Inferior parietal cortex (tissue), 1 donor: ENCODE data around the gene LIMA1.
"Not testable (repeated sequence)": the region's sequence is repeated elsewhere in the genome, so short reads cannot be mapped to it uniquely, and the experiment has no call there.

Experiments used
- DNase-seq: peaks from one replicate; pipeline ENCODE4 v3.0.0-alpha.2; 2016; ENCODE audit errors: extremely low spot score

The LIMA1 gene

DNA sequence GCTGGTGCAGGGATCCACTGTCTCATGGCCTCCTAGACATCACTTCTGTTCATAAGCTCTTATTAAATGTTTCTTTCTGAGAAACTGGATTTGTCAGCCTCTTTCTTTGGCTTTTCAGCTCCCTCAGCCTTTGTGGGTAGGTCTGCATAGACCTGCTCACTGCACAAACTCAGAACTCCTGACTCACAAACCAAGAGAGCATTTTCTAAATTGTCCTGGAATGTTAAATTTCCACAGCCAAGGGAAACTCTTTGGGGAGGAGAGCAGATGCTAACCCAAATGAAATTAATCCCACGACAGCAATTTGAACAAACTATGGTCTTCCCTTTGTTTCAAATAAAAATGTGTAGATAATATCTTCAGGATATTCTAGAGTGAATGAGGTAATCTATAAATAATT is 96.6 kb downstream of the LIMA1 start:
- DNase-seq, result no peak

DNA sequence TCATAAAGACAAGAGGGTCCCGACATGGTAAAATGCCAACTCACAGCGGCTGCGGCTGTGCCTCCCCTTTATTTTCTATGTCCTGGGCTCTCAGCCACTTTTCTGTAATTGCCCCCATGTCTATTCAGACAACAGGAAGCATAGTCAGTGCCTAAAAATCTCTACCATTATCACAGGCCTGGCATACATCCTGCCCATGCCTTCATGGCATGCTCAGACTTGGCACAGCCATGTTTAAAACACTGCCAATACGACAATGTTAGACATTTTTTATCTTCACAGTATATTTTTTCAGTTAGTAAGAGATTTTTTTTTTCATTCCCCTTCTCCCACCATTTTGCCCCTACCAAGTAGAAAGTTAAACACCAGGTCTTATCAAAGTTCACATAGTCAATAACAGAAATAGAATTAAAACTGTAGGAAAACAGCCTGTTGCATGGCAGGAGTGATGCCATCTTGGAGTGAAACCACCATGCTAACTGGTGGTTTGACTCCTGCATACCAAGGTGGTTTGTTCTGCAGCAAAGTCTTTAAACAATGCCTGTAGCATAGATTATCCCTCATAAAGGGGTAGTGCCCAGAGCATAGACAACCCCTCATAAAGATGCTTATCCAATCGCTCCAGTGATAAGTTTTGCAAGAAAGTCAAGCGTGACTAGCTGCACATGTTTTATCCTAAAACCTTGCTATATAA is 97.2 kb downstream of the LIMA1 start:
- DNase-seq, result no peak

DNA sequence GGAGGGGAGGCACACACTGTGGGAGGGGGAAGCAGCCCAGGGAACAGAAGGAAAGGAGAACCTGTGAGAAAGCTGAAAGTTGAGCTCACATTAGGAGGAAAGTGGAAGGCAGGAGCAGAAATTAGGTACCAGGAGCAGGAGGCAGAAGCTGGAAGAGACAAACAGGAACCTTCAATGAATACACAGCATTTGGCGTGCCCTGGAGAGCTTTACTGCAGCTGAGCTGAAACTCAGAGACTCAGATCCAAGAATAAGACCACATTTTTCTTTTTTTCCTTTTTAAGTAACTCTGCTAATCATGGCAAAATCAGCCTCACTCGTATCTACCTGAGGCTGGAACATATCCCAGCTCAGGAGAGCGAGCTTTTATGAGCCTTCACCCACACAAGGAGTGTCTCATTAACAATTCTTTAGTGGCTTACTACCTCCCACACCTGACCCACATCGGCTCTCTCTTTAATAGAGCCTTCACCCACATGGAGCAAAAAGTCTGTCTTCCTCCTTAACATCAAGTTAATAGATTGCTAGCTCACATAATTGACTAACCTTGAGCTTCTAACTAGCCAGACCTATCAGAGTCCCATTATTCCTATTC is 97.9 kb downstream of the LIMA1 start:
- no peak for DNase-seq

DNA sequence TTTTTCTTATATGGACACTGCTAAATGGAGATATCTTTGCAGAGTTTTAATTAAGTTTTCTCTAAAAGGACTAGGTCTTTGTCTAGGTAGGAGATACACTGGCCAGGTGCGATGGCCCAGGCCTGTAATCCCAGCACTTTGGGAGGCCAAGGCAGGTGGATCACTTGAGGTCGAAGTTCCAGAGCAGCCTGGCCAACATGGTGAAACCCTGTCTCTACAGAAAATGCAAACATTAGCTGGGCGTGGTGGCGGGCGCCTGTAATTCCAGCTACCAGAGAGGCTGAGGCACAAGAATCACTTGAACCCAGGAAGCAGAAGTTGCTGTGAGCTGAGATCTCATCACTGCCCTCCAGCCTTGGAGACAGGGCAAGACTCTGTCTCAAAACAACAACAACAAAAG is 99.1 kb downstream of the LIMA1 start:
- DNase-seq, result no peak

DNA sequence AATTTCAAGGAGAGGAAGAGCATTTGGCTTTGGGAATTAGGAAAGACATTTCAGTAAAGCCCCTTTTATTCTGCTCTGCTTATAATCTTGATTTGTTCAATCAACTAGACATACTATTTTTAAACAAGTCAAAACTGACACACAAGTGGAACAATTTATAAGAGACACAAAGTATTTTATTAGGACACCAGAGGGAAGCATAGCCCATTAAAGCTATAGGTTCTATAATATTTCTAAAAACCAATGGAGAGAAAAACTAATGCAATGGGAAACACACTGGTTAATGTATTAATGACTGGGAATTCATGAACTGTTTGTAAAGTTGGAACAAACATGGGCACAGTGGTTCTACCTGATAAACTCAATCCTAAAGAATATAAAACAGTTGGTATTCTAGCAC is 100.9 kb downstream of the LIMA1 start:
- no peak for DNase-seq

DNA sequence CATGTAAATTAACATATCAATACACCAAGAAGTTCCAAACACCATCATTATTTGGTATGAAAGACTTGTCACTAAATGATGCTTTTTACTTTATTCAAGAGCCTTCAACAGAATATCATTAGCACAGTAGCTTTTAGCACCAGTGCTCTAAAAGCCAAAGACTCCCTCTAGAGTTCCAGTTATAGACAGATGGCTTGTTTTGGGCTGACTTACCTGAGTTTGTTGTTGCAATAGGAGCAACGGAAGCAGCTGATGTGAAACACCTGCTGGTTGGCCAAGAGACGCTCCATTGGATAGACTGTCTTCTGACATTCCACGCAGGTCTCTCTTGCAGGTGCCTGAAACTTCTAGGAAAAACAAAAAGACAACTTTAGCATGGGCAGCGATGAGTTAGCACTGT is 101.6 kb downstream of the LIMA1 start:
- DNase-seq, result no peak

DNA sequence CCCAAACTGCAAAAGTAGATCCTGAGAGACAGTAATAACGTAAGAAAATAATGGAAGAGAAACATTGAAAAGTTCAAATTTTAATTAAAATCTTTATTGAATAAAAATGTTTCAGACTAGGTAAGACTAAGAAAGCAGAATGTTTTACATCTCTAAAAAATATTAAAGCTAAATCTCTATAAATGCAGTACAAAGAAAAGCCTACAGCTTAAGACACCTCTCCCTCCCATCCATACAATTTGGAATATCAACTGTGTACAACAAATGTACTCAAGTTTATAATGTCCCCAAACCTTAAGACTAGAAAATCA is 107.6 kb downstream of the LIMA1 start:
- no peak for DNase-seq

DNA sequence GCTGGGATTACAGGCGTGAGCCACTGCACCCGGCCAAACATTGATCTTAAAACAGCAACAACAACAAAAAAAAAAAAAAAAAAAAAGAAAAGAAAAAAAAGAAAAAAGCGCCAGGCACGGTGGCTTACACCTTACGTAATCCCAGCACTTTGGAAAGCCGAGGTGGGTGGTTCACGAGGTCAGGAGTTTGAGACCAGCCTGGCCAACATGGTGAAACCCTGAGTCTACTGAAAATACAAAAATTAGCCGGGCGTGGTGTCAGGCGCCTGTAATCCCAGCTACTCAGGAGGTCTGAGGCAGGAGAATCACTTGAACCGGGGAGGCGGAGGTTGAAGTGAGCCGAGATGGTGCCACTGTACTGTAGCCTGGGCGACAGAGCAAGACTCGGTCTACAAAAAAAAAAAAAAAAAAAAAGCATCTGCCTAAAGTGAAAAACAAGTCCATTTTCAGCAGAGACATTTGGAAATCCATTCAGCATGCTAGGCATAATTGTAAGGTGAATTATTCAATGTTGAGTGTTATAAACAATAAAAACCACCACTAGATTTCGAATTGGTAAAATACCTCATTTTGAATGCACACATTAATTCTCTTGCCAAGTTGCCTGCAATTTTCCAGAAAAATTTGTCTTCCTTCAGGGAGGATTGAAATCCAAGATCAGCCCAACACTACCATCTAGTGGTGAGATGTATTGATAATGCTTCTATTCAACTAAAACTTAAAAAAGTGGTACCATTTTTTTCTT is 108.2 kb downstream of the LIMA1 start:
- DNase-seq, result peak; percentile 92

DNA sequence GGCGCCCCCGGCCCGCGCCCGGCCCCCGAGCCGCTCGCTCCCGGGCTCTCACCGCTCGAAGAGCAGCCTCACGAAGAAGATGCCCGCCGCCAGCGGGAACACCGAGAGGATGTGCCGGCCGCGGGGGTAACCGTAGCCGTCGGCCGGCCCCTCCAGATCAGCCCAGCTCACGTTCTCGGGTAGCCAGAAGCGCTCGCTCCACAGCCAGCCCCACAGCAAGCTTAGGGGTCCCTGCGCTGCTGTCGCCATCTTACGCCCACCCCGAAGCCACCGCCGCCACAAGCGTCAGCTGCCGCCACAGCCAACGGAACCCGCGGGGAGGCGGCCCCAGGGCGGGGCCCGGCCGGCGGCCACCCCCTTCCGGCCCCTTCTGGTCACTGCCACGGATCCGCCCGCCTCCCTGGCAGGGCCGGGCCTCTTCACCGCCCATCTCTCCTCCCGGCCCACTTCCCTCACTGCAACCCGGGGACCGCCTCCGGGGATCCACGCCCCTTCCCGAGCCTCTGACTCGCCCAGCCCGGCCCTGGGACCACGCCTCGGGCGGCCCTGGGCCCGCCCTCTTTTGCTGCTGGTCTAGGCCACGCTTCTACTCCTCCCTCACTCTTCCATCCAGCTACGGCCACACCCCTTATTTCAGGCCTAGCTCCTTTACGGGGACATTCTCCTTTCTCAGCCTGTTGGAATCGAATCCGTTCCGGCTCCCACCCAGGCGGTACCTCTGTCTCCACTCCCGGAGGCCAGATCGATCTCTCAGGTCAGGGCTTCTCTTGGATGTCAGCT is 116.1 kb downstream of the LIMA1 start, which contains the start of gene CERS5:
TSS of gene CERS5 (minus strand) at position 321 of the 780 bp plus-strand sequence. CDS start at position 249, 72 bp downstream.
- DNase-seq, result peak; percentile 94

DNA sequence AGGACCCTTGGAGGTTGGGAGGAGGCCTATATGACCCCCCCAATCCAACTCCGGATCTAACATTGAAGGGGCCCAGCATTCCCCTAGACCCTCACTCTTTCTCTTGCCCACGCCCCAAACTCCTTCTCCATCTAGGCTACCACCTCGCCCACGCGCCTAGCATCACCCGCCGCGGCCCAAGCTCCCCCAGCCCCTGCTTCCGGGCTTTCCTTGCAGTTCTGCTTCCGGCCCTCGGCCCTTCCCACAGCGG is 116.6 kb downstream of the LIMA1 start:
- no peak for DNase-seq

DNA sequence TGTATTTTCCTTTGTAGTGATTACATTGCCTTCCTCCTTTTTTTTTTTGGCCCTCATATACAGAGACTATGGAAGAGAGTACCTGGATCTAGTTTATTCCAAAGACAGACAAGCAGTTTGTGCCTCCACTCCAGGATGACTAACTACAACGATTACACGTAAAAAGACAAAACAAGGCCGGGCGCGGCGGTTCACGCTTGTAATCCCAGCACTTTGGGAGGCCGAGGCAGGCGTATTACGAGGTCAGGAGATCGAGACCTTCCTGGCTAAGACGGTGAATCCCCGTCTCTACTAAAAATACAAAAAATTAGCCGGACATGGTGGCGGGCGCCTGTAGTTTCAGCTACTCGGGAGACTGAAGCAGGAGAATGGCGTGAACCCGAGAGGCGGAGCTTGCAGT is 118.4 kb downstream of the LIMA1 start:
- no peak for DNase-seq

DNA sequence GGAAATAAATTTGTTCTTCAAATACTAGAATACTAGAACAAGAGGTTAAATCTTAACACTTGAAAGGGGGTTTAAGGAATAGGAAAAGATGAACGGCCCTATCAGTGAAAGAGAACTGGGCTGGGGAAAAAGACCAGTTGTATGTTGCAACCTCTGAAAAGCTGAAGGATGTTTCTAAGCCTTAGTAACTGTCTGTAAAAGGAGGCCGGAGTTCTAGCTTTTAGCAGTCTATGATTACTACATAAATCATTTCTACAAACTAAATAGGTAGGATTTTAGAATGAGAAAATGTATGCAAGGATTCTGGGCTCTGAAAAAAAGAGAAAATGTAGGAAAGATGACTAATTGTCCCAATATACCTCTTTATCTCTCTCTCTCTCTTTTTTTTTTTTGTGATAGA is 121.1 kb downstream of the LIMA1 start:
- no peak for DNase-seq

DNA sequence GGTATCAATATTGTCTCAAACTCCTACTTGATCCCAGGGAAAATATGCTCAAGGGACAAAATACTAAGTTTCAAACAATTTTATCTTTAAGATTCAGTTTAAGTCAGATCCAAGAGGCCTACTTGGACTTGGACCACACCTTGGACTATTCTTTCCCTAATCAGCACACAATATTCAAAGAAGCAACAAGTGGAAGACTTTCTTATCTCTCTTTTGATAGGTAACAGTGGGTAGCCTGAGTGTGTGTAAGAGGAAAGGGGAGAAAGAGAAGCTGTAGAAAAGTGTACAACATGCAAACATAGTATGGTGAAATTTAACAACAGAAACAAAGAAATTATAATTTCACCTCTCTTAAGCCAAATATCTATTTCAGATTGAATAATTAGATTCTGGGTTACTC is 122.7 kb downstream of the LIMA1 start:
- DNase-seq, result no peak

DNA sequence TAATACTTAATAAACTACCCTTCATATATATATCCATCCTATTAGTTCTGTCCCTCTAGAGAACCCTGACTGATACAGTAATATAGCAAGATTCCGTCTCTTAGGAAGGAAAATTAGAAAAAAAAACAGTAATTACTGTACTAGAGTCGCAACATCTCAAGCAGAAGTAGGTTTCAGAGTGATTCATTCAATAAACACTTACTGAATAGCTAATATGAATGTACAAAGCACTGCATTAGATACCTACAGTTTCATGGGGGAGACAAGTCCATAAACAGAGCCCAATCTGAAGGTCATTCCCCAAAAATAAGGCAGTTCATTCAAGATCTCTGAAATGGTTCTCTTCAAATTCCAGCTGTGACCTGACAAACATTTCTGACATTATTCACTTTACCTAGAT is 126.1 kb downstream of the LIMA1 start:
- DNase-seq, result no peak

DNA sequence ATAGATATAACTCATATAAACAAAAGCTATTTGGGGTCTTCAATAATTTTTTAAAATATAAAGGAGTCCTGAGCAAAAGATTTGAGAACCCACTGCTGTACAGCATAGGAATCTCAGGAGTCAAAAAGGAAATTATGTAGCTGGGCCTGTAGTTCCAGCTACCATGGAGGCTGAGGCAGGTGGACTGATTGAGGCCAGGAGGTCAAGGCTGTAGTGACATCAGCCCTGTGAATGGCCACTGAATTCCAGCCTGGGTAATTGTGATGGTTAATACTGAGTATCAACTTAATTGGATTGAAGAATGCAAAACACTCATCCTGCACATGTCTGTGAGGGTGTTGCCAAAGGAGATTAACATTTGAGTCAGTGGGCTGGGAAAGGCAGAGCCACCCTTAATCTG is 126.7 kb downstream of the LIMA1 start:
- DNase-seq, result no peak

DNA sequence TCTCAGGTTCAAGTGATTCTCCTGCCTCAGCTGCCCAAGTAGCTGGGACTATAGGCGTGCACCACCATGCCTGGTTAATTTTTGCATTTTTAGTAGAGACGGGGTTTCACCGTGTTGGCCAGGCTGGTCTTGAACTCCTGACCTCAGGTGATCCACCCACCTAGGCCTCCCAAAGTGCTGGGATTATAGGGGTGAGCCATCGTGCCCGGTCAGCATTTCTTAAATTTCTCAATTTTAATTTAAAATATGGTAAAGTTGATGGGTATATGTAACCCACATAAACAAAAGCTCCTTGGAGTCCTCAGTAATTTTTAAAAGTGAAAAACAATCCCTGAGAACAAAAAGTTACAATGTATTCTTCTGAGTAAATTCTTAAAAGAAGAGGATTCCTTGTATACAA is 128.4 kb downstream of the LIMA1 start:
- DNase-seq, result not testable (repeated sequence)

DNA sequence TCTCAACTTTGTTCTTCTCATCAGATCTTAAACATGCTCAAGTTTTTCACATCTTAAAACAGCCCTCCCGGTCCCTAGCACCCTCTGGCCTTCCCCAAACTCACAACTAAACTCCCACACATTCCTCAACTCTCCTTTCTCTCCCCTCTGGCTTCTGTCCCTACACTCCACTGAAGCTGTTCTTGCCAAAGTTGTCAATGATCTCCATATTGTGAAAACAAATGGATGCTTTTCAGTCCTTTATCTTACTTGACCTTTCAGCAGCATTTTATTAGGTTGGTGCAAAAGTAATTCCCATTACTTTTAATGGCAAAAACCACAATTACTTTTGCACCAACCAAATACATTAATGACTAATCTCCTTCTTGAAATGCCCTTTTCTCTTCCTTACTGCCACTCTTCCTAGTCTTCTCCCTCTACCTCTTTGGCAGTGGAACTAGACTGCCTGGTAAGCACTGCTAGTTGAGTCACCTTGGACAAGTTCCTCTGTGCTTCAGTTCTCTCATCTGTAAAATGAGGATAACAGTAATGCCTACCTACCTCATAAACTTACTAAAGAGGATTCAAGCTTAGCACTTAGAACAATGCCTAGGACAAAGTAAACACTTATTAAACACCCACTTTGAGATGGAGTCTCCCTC is 132.2 kb downstream of the LIMA1 start:
- no peak for DNase-seq

DNA sequence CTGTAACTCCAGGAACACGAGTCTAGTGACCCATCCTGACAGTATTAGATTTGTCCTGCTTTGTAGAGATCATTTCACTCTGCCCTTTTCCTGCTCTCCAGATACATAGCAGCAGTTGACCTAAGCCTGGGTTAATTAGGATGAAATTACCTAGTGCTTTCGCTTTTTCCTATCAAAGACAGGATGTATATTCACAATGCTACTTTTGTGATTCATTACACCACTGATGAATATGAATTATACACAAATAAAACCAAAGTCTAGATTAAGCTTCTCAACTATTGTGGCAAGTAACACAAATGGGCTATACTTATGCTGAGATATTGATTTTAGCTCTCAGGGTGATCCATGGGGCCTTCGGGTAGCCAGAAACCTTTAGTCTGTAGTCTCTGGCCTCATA is 134.0 kb downstream of the LIMA1 start:
- DNase-seq, result no peak

DNA sequence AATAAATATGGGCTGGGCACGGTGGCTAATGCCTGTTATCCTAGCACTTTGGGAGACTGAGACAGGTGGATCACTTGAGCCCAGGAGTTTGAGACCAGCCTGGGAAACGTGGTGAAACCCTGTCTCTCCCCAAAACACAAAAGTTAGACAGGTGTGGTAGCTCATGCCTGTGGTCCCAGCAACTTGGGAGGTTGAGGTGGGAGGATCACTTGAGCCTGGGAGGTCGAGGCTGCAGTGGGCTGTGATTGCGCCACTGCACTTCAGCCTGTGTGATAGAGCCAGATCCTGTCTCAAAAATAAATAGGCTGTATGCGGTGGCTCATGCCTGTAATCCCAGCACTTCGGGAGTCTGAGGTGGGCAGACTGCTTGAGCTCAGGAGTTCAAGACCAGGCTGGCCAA is 135.3 kb downstream of the LIMA1 start:
- not testable (repeated sequence) for DNase-seq

DNA sequence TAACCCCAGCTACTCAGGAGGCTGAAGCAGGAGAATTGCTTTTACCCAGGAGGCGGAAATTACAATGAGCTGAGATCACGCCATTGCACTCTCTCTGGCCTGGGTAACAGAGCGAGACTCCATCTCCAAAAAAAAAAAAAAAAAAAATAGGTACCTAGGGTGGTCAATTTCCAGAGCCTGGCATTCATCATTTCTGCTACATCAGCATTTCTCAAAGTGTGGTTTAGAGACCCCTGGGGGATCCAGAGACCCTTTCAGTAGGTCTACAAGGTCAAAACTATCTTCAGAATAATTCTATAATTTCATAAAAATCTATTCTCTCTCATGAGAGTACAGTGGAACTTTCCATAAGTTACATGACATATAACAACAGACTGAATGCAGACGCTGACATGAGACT is 136.0 kb downstream of the LIMA1 start:
- DNase-seq, result no peak

DNA sequence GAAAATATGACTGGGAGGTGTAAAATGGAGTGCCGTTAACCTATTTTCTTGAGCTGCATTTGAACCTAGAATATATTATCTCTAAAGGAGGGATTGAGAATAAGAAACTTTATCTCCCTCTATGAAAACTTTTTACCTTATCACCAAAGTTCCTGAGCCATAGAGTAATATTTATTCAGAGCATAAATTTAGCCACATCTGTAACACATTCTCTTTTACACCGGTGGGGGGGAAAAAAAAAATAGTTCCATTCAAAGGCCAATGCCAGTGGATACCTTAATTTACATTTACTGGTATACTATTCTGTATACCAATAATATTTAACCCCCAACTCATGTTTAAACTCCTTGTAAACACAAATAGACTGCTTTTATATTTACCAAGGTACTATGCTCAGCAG is 137.9 kb downstream of the LIMA1 start:
- DNase-seq, result no peak

DNA sequence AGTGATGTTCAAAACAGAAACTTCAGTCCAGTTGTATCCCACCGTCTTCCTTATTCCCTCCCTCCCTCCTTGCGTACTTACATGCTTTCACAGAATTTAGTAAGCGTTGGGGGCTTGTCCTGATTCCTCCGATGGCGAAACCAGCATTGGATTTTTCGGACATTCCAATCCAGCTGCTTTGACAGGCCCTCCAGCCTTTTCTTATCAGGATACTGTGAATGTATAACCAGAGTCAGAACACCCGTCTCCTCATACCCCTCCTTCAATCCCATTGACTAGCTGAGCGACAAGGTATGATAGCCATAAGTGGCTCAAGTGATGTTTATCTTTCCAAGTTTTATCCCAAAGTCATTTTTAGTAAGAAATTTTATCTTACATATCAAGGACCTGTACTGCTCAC is 140.3 kb downstream of the LIMA1 start:
- DNase-seq, result no peak
